ENCODE results near the gene FES.
A peak's percentile ranks its signal among the peaks of the same experiment; 100 is the strongest.
"Not testable (repeated sequence)": the region's sequence is repeated elsewhere in the genome, so short reads cannot be mapped to it uniquely, and the experiment has no call there.

The FES gene

GRCh38 chr15:90839187-90840071, 44.9 kb upstream of the FES start:
- TF ChIP-seq CTCF (conservative IDR thresholded peaks at IDR 0.05; ENCODE audit: control insufficient read depth, insufficient read depth, low read depth, low read length), result no peak
- no peak overlapping the region for H3K4me3 ChIP-seq (ENCODE audit: control insufficient read depth, low read depth, low read length)
- no peak for DNase-seq (ENCODE audit: low read depth)

GRCh38 chr15:90840157-90840855, 44.0 kb upstream of the FES start:
- DNase-seq (ENCODE audit: low read depth), result no peak
- no peak overlapping the region for H3K4me3 ChIP-seq (ENCODE audit: control insufficient read depth, low read depth, low read length)

GRCh38 chr15:90840954-90841353, 43.4 kb upstream of the FES start:
- TF ChIP-seq CTCF (conservative IDR thresholded peaks at IDR 0.05; ENCODE audit: control insufficient read depth, insufficient read depth, low read depth, low read length), result no peak
- no peak overlapping the region for H3K4me3 ChIP-seq (ENCODE audit: control insufficient read depth, low read depth, low read length)
- no peak for DNase-seq (ENCODE audit: low read depth)

More at GRCh38 chr15:90840157-90840855, 44.0 kb upstream of the FES start:
- no peak for TF ChIP-seq CTCF (conservative IDR thresholded peaks at IDR 0.05; ENCODE audit: control insufficient read depth, insufficient read depth, low read depth, low read length)

- H3K4me3 ChIP-seq (ENCODE audit: control insufficient read depth, low read depth, low read length), result no peak overlapping the region
- TF ChIP-seq CTCF (conservative IDR thresholded peaks at IDR 0.05; ENCODE audit: control insufficient read depth, insufficient read depth, low read depth, low read length), result no peak
- no peak for DNase-seq (ENCODE audit: low read depth)
These were observed 39.6 kb upstream of the FES start for GRCh38 chr15:90844696-90845095.

GRCh38 chr15:90845201-90845949, 38.9 kb upstream of the FES start:
- no peak overlapping the region for H3K4me3 ChIP-seq (ENCODE audit: control insufficient read depth, low read depth, low read length)
- TF ChIP-seq CTCF (conservative IDR thresholded peaks at IDR 0.05; ENCODE audit: control insufficient read depth, insufficient read depth, low read depth, low read length), result no peak
- DNase-seq (ENCODE audit: low read depth), result peak; percentile 93

GRCh38 chr15:90849424-90849823, 34.9 kb upstream of the FES start:
- DNase-seq (ENCODE audit: low read depth); H3K4me3 ChIP-seq (ENCODE audit: control insufficient read depth, low read depth, low read length): not testable (repeated sequence)
